KMS-11 (cell line): ENCODE measurements around the gene WSCD2.

Experiments
- H2AFZ ChIP-seq: fragments of 200-600 bp; sonication (generic); 2 replicates; pipeline ENCODE4 v1.6.1; 2016; ENCODE audit warnings: antibody characterized with exemption, mixed run types, low read depth
- H3K27ac ChIP-seq: fragments of 200-600 bp; sonication (generic); 2 replicates; pipeline ENCODE4 v1.6.1; 2016; ENCODE audit warnings: mild to moderate bottlenecking, mixed run types
- H3K27me3 ChIP-seq: fragments of 200-600 bp; sonication (generic); 2 replicates; pipeline ENCODE4 v1.6.1; 2017; ENCODE audit warnings: mild to moderate bottlenecking, low read depth, mixed run types, moderate library complexity; ENCODE audit not compliant: insufficient read depth
- H3K36me3 ChIP-seq: fragments of 200-600 bp; sonication (generic); 2 replicates; pipeline ENCODE4 v1.6.1; 2017; ENCODE audit warnings: mild to moderate bottlenecking, mixed run types; ENCODE audit not compliant: insufficient read depth
- H3K4me1 ChIP-seq: fragments of 200-600 bp; sonication (generic); 2 replicates; pipeline ENCODE4 v1.6.1; 2016; ENCODE audit warnings: mild to moderate bottlenecking, low read depth, mixed run types; ENCODE audit not compliant: poor library complexity, severe bottlenecking
- H3K4me2 ChIP-seq: fragments of 200-600 bp; sonication (generic); 2 replicates; pipeline ENCODE4 v1.7.0; 2016; ENCODE audit warnings: mild to moderate bottlenecking, mixed run types
- H3K4me3 ChIP-seq: fragments of 200-600 bp; sonication (generic); IDR thresholded peaks from 2 replicates; pipeline ENCODE4 v1.6.1; 2017; ENCODE audit warnings: low read depth, low read length, mixed read lengths; ENCODE audit not compliant: insufficient read depth
- H3K79me2 ChIP-seq: fragments of 200-600 bp; sonication (generic); 2 replicates; pipeline ENCODE4 v1.6.1; 2016; ENCODE audit warnings: low read depth, mixed run types; ENCODE audit not compliant: insufficient read depth
- H3K9ac ChIP-seq: fragments of 200-600 bp; sonication (generic); 2 replicates; pipeline ENCODE4 v1.6.1; 2016; ENCODE audit warnings: mild to moderate bottlenecking, mixed run types
- H4K20me1 ChIP-seq: fragments of 200-600 bp; sonication (generic); 2 replicates; pipeline ENCODE4 v1.6.1; 2016; ENCODE audit warnings: mild to moderate bottlenecking, mixed run types; ENCODE audit not compliant: insufficient read depth
- TF ChIP-seq, protein P1 (sequence below): fragments of 200-600 bp; sonication (generic); conservative IDR thresholded peaks from 2 replicates; pipeline ENCODE4 v1.6.1; 2017; ENCODE audit warnings: low read depth, mild to moderate bottlenecking, antibody characterized with exemption, low read length, moderate library complexity, mixed read lengths

The WSCD2 gene

DNA sequence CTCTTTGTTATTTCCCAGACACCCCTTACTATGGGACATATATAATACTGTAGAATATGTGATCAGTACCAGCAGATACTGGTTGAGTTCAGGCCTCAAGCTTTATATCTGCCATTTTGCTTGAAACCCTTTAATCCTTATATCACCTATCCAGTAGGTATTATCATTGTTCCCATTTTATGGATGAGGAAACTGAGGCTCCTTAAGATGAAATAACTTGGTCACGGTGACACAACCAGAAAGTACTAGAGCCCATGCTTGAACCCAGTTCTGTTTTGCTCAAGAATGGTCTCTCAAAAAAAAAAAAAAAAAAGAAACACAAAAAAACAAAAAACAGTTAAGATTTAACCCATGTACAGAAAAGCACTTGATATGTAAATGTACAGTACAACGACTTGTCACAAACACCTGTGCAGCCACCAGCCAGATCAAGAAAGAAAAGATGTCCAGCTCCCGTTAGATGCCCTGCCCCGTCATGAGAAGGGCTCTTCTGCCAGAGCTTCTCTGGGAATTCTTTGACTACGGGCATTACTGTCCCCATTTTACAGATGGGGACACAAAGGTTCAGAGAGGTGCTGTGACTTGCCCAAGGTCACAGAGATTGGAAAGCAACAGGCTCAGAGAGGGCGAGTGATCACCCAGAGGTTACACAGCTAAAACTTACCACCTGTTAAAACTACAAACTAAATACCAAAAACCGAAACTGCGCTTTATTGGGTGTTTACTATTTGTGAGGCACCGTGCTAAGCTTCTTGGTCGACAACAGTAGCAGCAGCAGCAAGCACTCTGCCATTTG lies 669 bp upstream of the WSCD2 start:
- 0 out of 2 replicates have a peak, but pooled peaks cover 2% of the 10 kb centered on the region for H3K27me3 ChIP-seq
- no peak overlapping the region for H2AFZ ChIP-seq
- no peak overlapping the region for H3K27ac ChIP-seq
- H3K4me3 ChIP-seq = no peak overlapping the region
- no peaks in the 10 kb centered on the region for H3K36me3 ChIP-seq
- no peaks in the 10 kb centered on the region for H3K79me2 ChIP-seq
- H3K9ac ChIP-seq = no peak overlapping the region
- H3K4me2 ChIP-seq = no peak overlapping the region; the same call in 1 of the 2 replicates
- TF ChIP-seq, protein P1, sequence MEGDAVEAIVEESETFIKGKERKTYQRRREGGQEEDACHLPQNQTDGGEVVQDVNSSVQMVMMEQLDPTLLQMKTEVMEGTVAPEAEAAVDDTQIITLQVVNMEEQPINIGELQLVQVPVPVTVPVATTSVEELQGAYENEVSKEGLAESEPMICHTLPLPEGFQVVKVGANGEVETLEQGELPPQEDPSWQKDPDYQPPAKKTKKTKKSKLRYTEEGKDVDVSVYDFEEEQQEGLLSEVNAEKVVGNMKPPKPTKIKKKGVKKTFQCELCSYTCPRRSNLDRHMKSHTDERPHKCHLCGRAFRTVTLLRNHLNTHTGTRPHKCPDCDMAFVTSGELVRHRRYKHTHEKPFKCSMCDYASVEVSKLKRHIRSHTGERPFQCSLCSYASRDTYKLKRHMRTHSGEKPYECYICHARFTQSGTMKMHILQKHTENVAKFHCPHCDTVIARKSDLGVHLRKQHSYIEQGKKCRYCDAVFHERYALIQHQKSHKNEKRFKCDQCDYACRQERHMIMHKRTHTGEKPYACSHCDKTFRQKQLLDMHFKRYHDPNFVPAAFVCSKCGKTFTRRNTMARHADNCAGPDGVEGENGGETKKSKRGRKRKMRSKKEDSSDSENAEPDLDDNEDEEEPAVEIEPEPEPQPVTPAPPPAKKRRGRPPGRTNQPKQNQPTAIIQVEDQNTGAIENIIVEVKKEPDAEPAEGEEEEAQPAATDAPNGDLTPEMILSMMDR = no peak
- H4K20me1 ChIP-seq = no peaks in the 10 kb centered on the region
- no peaks in the 10 kb centered on the region for H3K4me1 ChIP-seq

DNA sequence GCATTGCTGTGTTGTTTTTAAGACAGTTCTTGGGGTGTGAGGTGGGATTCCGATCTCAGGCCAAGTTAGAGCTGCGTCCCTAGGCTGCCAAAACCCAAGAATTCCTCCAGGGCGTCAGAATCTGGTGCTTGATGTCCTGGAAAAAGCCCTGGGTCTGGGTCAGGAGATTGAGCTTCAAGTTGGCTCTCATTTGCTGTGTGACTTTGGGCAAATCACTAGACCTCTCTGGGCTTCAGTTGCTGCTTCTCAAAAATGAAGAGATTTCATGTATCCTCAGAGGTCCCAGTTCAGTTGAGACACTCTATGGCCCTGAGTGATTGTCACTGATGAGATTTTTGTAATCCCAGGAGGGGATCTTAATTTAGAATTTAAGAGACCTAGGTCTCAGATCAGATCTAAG lies 1.9 kb downstream of the WSCD2 start:
- no peak overlapping the region for H3K4me2 ChIP-seq
- 0 out of 2 replicates have a peak, but pooled peaks cover 2% of the 10 kb centered on the region for H3K27me3 ChIP-seq
- TF ChIP-seq, protein P1 = no peak

DNA sequence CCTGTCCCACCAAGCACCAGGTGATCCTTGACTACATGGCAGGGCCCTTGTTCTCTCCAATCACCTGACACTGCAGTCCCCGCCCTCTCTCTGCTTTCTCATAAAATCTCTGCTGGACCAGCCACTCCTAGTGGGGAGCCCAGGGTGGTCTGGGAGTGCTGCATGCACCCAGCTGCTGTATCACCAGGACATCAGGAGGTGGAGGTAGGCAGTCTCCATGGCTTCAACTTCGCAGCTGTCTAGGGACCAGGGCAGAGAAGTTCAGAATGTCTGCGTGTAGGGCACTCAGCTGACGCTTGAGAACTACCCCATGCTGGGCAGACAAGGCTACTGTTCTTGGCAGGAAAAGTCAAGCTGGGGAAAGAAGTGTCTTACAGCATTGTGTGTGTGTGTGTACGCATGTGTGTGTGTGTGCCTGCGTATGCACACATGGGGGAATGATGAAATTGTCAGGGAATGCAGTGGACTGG lies 2.6 kb downstream of the WSCD2 start:
- Histone ChIP-seq H3K4me3 (no peak overlapping the region), H3K36me3 (no peaks in the 10 kb centered on the region), H4K20me1 (no peaks in the 10 kb centered on the region), H3K79me2 (no peaks in the 10 kb centered on the region), H3K4me1 (no peaks in the 10 kb centered on the region), H3K4me2 (no peak overlapping the region), H2AFZ (no peak overlapping the region), H3K27ac (no peak overlapping the region), H3K27me3 (0 out of 2 replicates have a peak, but pooled peaks cover 2% of the 10 kb centered on the region), H3K9ac (no peak overlapping the region)
- TF ChIP-seq, protein P1 = no peak

More for the DNA sequence above, 1.9 kb downstream of the WSCD2 start:
- Histone ChIP-seq H3K79me2 (no peaks in the 10 kb centered on the region), H4K20me1 (no peaks in the 10 kb centered on the region), H3K4me3 (no peak overlapping the region), H3K4me1 (no peaks in the 10 kb centered on the region), H3K9ac (no peak overlapping the region), H2AFZ (no peak overlapping the region), H3K27ac (no peak overlapping the region), H3K36me3 (no peaks in the 10 kb centered on the region)

DNA sequence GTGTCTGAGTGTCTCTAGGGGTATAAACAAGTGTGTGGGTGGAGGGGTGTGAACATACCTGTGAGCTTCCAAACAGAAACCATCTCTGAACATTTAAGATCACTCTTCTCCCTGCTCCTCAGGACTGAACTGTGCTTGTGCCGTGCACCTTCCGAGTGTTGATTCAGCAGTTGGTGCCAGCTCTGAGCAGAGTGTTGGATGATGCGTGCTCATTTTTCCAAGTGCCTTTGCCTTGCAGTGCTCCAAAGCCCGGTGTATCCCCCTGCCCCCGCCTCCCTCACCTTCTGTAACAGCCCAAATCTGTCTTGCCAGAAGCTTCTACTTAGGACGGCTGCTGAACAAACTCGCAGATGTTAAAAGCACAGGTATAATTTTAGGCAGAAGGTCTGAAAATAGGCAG lies 4.4 kb downstream of the WSCD2 start:
- Histone ChIP-seq H3K4me1 (no peaks in the 10 kb centered on the region), H4K20me1 (no peaks in the 10 kb centered on the region), H3K4me2 (no peak overlapping the region), H3K9ac (no peak overlapping the region), H2AFZ (no peak overlapping the region), H3K27ac (no peak overlapping the region), H3K36me3 (no peaks in the 10 kb centered on the region), H3K4me3 (no peak overlapping the region), H3K27me3 (0 out of 2 replicates have a peak, but pooled peaks cover 2% of the 10 kb centered on the region), H3K79me2 (no peaks in the 10 kb centered on the region)
- TF ChIP-seq, protein P1 = no peak
